Neural progenitor cell (in vitro differentiated cells): ENCODE results near the gene OTULIN. TPM values are rescaled to one million over a fixed set of nuclear protein-coding genes. Genes with fewer than 3 reads are reported as not detected.

Source experiments
- DNase-seq: peaks from one replicate; pipeline ENCODE4 v3.0.0-alpha.2; 2016; ENCODE audit warnings: low spot score
- H2AFZ ChIP-seq: fragments of 200-600 bp; sonication (generic); replicated peaks from 2 replicates; pipeline ENCODE4 v1.6.1; 2016; ENCODE audit warnings: antibody characterized with exemption
- H3F3A ChIP-seq: fragments of 200-600 bp; sonication (generic); 2 replicates; pipeline ENCODE4 v1.6.1; 2016; ENCODE audit warnings: antibody characterized with exemption, low read depth
- H3K27ac ChIP-seq: fragments of 200-600 bp; sonication (generic); 2 replicates; pipeline ENCODE4 v1.5.1; 2016; ENCODE audit warnings: mild to moderate bottlenecking
- H3K27me3 ChIP-seq: fragments of 200-600 bp; sonication (generic); 2 replicates; pipeline ENCODE4 v1.6.1; 2016; ENCODE audit warnings: mild to moderate bottlenecking, moderate library complexity
- H3K36me3 ChIP-seq: fragments of 200-600 bp; sonication (generic); 2 replicates; pipeline ENCODE4 v1.5.1; 2016
- H3K4me1 ChIP-seq: fragments of 200-600 bp; sonication (generic); 2 replicates; pipeline ENCODE4 v1.6.1; 2016; ENCODE audit warnings: mixed run types
- H3K4me2 ChIP-seq: fragments of 200-600 bp; sonication (generic); 2 replicates; pipeline ENCODE4 v1.6.1; 2016
- H3K4me3 ChIP-seq: fragments of 200-600 bp; sonication (generic); 2 replicates; pipeline ENCODE4 v1.5.1; 2016
- H3K79me2 ChIP-seq: fragments of 200-600 bp; sonication (generic); 2 replicates; pipeline ENCODE4 v1.6.1; 2016; ENCODE audit warnings: low read depth
- H3K9ac ChIP-seq: fragments of 200-600 bp; sonication (generic); 2 replicates; pipeline ENCODE4 v1.6.1; 2016
- H3K9me3 ChIP-seq: fragments of 200-600 bp; sonication (generic); 2 replicates; pipeline ENCODE4 v1.5.1; 2016; ENCODE audit warnings: low read depth
- H4K20me1 ChIP-seq: fragments of 200-600 bp; sonication (generic); 2 replicates; pipeline ENCODE4 v1.6.1; 2016; ENCODE audit warnings: low read depth
- H3K27ac Mint-ChIP-seq: 3 replicates; pipeline ENCODE4 v1.8.0; 2021; ENCODE audit warnings: mixed read lengths
- H3K27me3 Mint-ChIP-seq: 2 replicates; pipeline ENCODE4 v1.8.0; 2022; ENCODE audit warnings: low read depth, mild to moderate bottlenecking, inconsistent platforms, moderate library complexity, mixed read lengths; ENCODE audit not compliant: insufficient read depth
- H3K36me3 Mint-ChIP-seq: 3 replicates; pipeline ENCODE4 v1.8.0; 2021; ENCODE audit warnings: mixed read lengths
- H3K4me1 Mint-ChIP-seq: 3 replicates; pipeline ENCODE4 v1.8.0; 2021; ENCODE audit warnings: mixed read lengths
- H3K4me3 Mint-ChIP-seq: 3 replicates; pipeline ENCODE4 v1.8.0; 2021; ENCODE audit warnings: mild to moderate bottlenecking, moderate library complexity, mixed read lengths
- H3K9me3 Mint-ChIP-seq: 3 replicates; pipeline ENCODE4 v1.8.0; 2020; ENCODE audit warnings: mixed read lengths
- CTCF ChIP-seq: fragments of 200-600 bp; sonication (generic); IDR thresholded peaks from 2 replicates; pipeline ENCODE4 v1.5.1; 2017; ENCODE audit warnings: antibody characterized with exemption, mild to moderate bottlenecking
- EZH2 ChIP-seq: fragments of 200-600 bp; sonication (generic); IDR thresholded peaks from 2 replicates; pipeline ENCODE4 v1.6.1; 2017; ENCODE audit warnings: antibody characterized with exemption, mild to moderate bottlenecking, moderate library complexity
- EZH2phosphoT487 ChIP-seq: fragments of 200-600 bp; sonication (generic); IDR thresholded peaks from 2 replicates; pipeline ENCODE4 v1.6.1; 2017; ENCODE audit warnings: antibody characterized with exemption
- total RNA-seq: library from RNA; depleted of rRNA; stranded (reverse); fragments of >200 nt; gene quantifications from 2 replicates; pipeline ENCODE4 v1.2.3, GENCODE V29; 2015; ENCODE audit warnings: low replicate concordance

OTULIN gene
- total RNA-seq, 1 donor from 2014 or later: 23.1 TPM

DNA sequence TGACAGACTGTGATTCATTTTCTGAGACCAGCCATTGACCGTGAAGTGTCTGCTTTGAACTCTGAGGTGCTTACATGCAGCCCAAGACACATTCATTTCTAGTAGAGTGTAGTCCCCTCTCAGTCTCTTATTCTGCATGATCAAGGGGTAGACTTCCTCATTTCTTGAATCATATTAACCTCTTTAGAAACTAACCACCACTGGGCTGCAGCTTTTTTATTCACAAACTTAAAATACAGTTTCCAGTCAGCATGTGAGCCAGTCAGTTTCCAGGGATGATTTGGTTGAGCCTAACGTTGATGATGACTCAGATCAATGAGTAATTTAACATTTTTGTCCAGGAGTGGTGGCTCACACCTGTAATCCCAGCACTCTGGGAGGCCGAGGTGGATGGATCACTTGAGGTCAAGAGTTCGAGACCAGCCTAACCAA is 59.2 kb downstream of the OTULIN start:
- DNase-seq: no peak
- H3K4me2 ChIP-seq: no peak overlapping the region
- H3K27me3 ChIP-seq: no peaks in the 10 kb centered on the region
- Mint-ChIP-seq H3K9me3 (peaks cover 11% of the 10 kb centered on the region), H3K4me1 (peaks cover 20% of the 10 kb centered on the region), H3K27ac (no peak overlapping the region), H3K27me3 (peaks cover 4% of the 10 kb centered on the region), H3K4me3 (no peak overlapping the region), H3K36me3 (peaks cover 4% of the 10 kb centered on the region)
- no peak overlapping the region for H3K4me3 ChIP-seq
- H3K9ac ChIP-seq: no peak overlapping the region
- no peak overlapping the region for H2AFZ ChIP-seq
- H3K79me2 ChIP-seq: no peaks in the 10 kb centered on the region
- H3K27ac ChIP-seq: no peak overlapping the region
- H3K9me3 ChIP-seq: no peaks in the 10 kb centered on the region
- H3K4me1 ChIP-seq: peaks cover 13% of the 10 kb centered on the region
- peaks cover 6% of the 10 kb centered on the region for H4K20me1 ChIP-seq
- peaks cover 13% of the 10 kb centered on the region for H3F3A ChIP-seq
- TF ChIP-seq CTCF: no peak
- no peak for TF ChIP-seq EZH2phosphoT487
- TF ChIP-seq EZH2: no peak
- no peaks in the 10 kb centered on the region for H3K36me3 ChIP-seq

DNA sequence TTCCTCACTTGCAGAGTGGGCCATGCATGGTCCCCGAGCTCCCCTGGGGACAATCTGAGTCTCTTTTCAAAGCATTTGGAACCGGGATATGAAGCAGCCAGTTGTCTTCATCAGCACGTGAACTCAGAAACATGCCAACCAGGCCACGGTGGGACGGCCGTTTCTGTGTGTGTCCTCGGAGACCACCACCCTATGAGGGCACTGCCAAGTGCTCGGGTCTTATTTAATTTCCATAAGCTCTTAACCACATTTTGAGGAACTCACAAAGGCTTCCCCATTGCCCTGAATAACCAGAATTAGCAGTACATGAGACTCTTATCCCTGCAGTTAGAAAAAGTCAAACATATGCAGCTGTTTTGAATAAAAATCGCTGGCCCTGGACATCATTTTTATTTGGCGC is 60.1 kb downstream of the OTULIN start:
- Histone ChIP-seq H3K79me2 (no peaks in the 10 kb centered on the region), H3K36me3 (no peaks in the 10 kb centered on the region), H3K4me2 (no peak overlapping the region), H2AFZ (no peak overlapping the region), H4K20me1 (peaks cover 6% of the 10 kb centered on the region), H3K9me3 (no peaks in the 10 kb centered on the region), H3K27ac (no peak overlapping the region), H3K27me3 (no peaks in the 10 kb centered on the region), H3K4me3 (no peak overlapping the region), H3K9ac (no peak overlapping the region), H3F3A (peaks cover 22% of the 10 kb centered on the region), H3K4me1 (peaks cover 19% of the 10 kb centered on the region)
- H3K9me3 Mint-ChIP-seq: peaks cover 5% of the 10 kb centered on the region
- H3K27ac Mint-ChIP-seq: peak overlapping the region; percentile 78
- H3K36me3 Mint-ChIP-seq: peaks cover 2% of the 10 kb centered on the region
- H3K27me3 Mint-ChIP-seq: peaks cover 4% of the 10 kb centered on the region
- no peak overlapping the region for H3K4me3 Mint-ChIP-seq
- TF ChIP-seq CTCF (no peak), EZH2 (no peak), EZH2phosphoT487 (no peak)
- DNase-seq: no peak
- peaks cover 25% of the 10 kb centered on the region for H3K4me1 Mint-ChIP-seq

- DNase-seq: no peak
- Histone ChIP-seq H3K9ac (no peak overlapping the region), H3K27me3 (no peaks in the 10 kb centered on the region), H3K27ac (no peak overlapping the region), H3K4me2 (no peak overlapping the region), H2AFZ (no peak overlapping the region), H3K36me3 (no peaks in the 10 kb centered on the region), H3K9me3 (no peaks in the 10 kb centered on the region), H3K4me3 (no peak overlapping the region), H3K4me1 (peaks cover 28% of the 10 kb centered on the region), H4K20me1 (peaks cover 6% of the 10 kb centered on the region), H3F3A (peaks cover 30% of the 10 kb centered on the region), H3K79me2 (no peaks in the 10 kb centered on the region)
- Mint-ChIP-seq H3K4me1 (peaks cover 33% of the 10 kb centered on the region), H3K9me3 (peaks cover 1% of the 10 kb centered on the region), H3K27me3 (peaks cover 7% of the 10 kb centered on the region), H3K27ac (no peak overlapping the region), H3K36me3 (no peaks in the 10 kb centered on the region), H3K4me3 (no peak overlapping the region)
- no peak for TF ChIP-seq CTCF
- no peak for TF ChIP-seq EZH2
- no peak for TF ChIP-seq EZH2phosphoT487
Observed at GRCh38 chr5:14726066-14726838, 61.7 kb downstream of the OTULIN start.
